NCI-H187 (cell line): ENCODE data around the gene PDPR.
"Not testable (repeated sequence)": the region's sequence is repeated elsewhere in the genome, so short reads cannot be mapped to it uniquely, and the experiment has no call there.

Source experiments
- DNase-seq, 2 experiments: peaks; one replicate each; lab custom pipeline; 2025; lab: John Stamatoyannopoulos, UW

PDPR gene

GRCh38 chr16:70128844-70129243, 14.7 kb downstream of the PDPR start:
- not testable (repeated sequence) for DNase-seq

DNA sequence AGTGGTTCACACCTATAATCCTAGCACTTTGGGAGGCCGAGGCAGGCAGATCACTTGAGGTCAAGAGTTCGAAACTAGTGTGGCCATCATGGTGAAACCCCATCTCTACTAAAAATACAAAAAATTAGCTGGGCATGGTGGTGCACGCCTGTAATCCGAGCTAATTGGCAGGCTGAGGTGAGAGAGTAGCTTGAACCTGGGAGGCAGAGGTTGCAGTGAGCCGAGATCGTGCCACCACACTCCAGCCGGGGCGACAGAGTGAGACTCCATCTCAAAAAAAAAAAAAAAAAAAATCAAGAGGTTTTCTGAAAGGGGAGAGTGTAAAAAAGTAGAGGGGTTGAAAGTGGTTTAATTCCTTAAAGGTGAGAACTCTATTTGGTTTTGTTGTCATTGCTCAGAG, 21.7 kb downstream of the PDPR start:
- not testable (repeated sequence) for DNase-seq

GRCh38 chr16:70136595-70136994, 22.5 kb downstream of the PDPR start:
- DNase-seq = not testable (repeated sequence)

DNA sequence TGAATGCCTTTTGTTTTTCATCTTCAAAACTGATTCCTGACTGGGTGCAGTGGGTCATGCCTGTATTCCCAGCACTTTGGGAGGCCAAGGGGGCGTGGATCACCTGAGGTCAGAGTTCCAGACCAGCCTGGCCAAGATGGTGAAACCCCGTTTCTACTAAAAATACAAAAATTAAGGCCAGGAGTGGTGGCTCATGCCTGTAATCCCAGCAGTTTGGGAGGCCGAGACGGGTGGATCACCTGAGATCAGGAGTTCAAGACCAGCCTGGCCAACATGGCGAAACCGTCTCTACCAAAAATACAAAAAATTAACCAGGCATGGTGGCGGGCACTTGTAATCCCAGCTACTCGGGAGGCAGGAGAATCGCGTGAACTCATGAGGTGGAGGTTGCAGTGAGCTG, 28.6 kb downstream of the PDPR start:
- DNase-seq = not testable (repeated sequence)

GRCh38 chr16:70143231-70143895, 29.2 kb downstream of the PDPR start:
- DNase-seq = not testable (repeated sequence)

DNA sequence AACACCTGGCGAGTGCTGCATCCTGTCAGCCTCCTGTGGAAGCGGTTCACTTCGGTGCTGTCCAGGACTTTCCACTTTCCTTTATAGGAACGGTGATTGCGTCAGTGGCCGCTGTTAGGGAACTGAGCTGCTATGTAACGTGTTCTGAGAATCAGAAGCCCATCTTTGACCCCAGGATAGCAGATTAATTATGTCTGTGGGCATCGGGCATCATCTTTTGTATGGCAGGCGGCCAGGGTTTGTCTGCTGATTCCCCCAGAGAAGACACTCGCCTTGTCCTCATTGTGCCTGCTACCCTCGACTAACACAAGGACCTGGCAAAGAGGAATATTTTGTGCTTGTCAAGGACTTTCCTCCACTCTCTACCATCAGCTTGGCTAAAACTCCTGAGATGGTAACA, 33.7 kb downstream of the PDPR start:
- DNase-seq = not testable (repeated sequence)

GRCh38 chr16:70148453-70148852, 34.3 kb downstream of the PDPR start:
- not testable (repeated sequence) for DNase-seq

DNA sequence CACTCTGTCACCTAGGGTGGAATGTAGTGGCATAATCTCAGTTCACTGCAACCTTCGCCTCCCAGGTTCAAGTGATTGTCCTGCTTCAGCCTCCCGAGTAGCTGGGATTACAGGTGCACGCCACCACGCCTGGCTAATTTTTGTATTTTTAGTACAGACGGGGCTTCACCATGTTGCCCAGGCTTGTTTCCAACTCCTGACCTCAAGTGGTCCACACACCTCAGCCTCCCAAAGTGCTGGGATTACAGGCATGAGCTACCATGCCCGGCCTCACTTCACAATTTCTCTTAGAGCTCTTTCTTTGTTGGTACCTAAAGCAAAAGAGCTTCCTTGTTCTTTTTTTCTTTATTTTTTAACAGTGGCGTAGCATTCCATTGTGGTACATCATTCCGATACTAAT, 35.2 kb downstream of the PDPR start:
- not testable (repeated sequence) for DNase-seq

GRCh38 chr16:70151391-70151790, 37.3 kb downstream of the PDPR start:
- peak; percentile 78 to 81 for DNase-seq

- DNase-seq = no peak
Measured at GRCh38 chr16:70151941-70152509, 37.9 kb downstream of the PDPR start.

DNA sequence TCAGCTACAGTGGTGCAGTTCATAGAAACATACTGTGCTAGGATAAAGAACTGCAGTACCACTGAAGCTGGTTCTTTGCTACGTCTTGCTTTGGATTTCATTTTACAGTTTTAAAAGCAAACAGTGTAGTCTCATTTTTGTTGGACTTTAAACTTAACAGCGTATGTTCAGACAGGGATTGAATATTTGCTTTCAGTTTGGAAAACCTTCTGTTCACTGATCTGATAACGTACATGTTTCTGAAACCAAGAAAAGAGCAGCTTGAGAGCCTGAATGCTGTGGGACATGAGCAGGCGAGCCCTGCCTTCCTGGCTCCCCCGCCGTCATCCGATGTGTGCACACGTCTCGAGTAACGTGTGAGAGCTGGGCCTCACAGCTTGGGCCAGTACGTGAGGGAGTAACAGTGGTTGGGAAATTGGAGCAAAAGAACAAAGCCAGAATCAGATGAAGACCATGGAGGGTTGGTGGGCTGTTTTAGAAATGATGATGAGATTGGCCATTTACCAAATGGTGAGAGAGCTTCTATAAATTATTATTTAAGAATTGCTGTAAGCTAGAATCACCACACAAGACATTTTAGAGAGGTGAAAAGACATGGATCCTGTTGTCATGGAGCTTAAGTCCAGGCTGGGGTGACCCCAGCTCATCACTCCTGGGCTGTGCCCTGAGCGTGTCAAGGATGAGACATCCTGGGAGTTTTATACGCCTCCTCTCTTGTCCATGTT, 38.6 kb downstream of the PDPR start:
- no peak for DNase-seq

- not testable (repeated sequence) for DNase-seq
Measured at GRCh38 chr16:70154736-70155135, 40.6 kb downstream of the PDPR start.

DNA sequence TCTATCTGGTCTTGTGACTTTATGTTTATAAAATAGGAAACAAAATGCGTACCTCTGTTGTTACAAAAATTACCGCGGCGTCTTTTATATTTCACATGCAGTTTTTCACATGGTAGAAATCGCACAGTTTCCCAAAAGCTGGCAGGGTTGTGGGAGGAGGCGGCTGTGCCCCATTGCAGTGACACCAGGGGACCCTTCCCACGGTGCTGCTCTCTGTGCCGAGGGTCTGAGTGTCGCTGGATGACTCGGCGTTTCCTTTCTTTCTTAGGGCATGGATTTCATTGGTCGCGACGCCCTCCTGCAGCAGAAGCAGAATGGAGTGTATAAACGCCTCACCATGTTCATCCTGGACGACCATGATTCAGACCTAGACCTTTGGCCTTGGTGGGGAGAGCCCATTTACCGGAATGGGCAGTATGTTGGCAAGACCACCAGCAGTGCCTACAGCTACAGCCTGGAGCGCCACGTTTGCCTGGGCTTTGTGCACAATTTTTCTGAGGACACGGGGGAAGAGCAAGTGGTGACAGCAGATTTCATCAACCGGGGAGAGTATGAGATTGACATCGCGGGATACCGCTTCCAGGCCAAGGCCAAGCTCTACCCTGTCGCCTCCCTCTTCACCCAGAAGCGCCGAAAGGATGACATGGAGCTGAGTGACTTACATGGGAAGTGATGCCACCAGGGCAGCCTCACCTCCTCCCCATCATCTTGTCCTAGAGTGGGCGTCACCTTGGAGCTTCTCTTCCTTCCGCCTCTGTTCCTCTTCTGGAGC, 42.3 kb downstream of the PDPR start:
- no peak for DNase-seq

DNA sequence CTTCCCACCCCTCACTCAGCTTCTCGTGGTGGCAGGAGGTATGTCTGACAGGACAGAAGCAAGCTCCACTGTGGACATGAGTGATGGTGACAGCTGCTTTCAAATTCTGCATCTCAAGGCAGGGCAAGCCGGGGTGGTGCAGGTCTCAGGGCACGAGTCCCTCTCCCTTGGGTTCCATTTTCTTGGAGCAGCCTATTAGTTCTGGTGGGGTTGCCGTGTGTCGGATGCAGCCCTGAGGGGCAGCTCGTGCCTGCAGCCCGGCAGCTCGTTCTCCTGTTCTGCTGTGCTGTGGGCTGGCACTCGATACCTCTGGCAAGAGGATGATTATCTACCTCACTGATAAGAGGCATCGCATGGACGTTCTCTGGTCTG, 43.0 kb downstream of the PDPR start:
- no peak for DNase-seq

- DNase-seq = no peak
Measured at GRCh38 chr16:70157477-70158260, 43.5 kb downstream of the PDPR start.

DNA sequence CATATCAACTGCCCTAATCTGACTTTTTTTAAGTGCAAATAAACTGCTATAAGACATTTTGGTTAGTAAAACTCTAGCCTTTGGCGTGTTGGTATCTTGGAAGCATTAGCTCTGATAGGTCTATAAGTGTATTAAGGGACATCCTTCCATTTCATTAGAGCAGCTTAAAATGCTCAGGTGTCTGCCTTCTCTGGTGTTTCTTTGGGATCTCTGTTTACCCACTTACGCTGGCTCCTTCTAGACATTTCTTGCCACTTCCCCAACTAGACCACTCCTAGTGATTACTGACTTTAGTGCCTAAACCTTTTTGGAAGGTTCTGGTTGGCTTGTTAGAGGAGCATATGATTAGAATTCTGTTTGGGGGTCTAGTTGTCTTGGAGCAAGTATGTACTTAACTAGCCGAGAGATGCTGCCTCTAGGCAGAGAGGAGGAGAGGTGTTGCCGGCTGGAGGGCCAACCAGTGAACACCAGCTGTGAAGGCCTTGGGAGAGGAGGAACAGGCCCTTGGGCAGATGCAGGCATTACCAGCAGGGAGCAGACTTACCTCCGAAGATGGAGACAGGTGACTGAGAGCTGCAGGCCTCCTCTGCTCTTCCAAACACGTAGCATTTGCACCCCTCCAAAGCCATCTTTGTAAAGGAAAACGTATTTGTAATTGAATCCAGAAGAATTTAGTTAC, 44.3 kb downstream of the PDPR start:
- DNase-seq = no peak

GRCh38 chr16:70159355-70160348, 45.5 kb downstream of the PDPR start:
- no peak for DNase-seq

DNA sequence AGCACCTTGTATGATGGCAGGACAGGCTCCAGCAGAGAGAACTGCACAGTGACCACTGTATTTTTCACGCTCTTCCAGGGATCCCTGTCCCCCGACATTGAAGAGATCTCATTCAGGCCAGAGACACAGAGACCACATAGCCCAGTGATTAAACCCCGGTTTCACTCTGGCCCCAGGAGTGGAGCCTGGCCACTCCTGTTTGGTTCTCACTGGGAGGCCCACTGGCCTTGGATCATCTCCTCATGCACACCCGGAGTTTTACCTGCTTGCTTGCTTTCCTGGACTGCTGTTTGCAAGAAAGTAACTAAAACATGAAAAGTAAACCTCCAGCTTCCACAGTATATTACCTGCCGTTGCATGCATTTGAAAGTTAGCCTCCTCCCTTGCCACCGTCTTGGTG, 46.3 kb downstream of the PDPR start:
- DNase-seq = no peak

DNA sequence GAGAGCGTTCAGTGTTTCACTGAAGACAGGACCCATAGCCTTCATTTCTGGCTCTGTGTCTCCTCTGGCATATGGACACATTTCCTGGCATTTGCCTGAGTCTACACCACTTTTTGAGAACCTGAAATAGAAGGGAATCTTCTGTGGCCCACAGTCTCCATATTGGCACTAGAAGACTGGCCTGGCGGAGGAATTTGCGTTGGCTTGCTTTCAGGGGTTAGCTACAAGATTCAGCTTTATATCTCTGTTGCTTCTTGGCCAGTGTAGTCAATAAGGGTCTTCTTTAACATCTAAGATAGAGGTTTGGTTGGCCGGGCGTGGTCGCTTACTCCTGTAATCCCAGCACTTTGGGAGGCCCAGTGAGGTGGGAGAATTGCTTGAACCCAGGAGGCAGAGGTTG, 46.7 kb downstream of the PDPR start:
- no peak for DNase-seq

- DNase-seq = no peak
Measured at GRCh38 chr16:70161350-70161749, 47.2 kb downstream of the PDPR start.
